Endothelial cell of umbilical vein (primary cell): Measurements from ENCODE around the gene GPATCH11. TPM values are rescaled to one million over a fixed set of nuclear protein-coding genes. Genes with fewer than 3 reads are reported as not detected.

ENCODE experiments used
- BruUV-seq: library from RNA; stranded (reverse); fragments of 400-500 nt; replicated peaks from 2 replicates; lab custom pipeline; 2021; lab: Mats Ljungman, UMichigan
- CTCF ChIA-PET: fragments of 300-600, 350-600 bp; sonication (Branson Sonifier 250); formaldehyde crosslinking; loops from one replicate; lab custom pipeline; 2021; ENCODE audit warnings: antibody characterized with exemption, inconsistent platforms; lab: Charles Lee
- POLR2A ChIA-PET: fragments of 300-600, 350-600 bp; sonication (Branson Sonifier 250); formaldehyde crosslinking; loops from one replicate; lab custom pipeline; 2021; ENCODE audit warnings: antibody characterized with exemption, inconsistent platforms; lab: Charles Lee
- DNase-seq: peaks from one replicate; pipeline ENCODE4 v3.0.0-alpha.2; 2011; ENCODE audit warnings: low read depth, low spot score
- FAIRE-seq: peaks from 2 replicates; lab custom pipeline; 2011; peaks lifted over from hg19 to GRCh38; lab: Jason Lieb, UNC
- H2AFZ ChIP-seq: 2 replicates; pipeline ENCODE4 v1.6.0; 2012; ENCODE audit warnings: low read depth, low read length, control low read depth, inconsistent platforms
- H3K27ac ChIP-seq: 2 replicates; pipeline ENCODE4 v1.5.1; 2011; ENCODE audit warnings: low read depth, mild to moderate bottlenecking, control low read depth, low read length, moderate library complexity; ENCODE audit not compliant: insufficient read depth
- H3K27me3 ChIP-seq, 2 experiments: 2 replicates each; pipeline versions ENCODE4 v1.6.0 to v1.6.1; 2011; ENCODE audit warnings: low read length in 2 of 2, mixed read lengths in 1 of 2; ENCODE audit not compliant: control insufficient read depth in 2 of 2, insufficient read depth in 2 of 2
- H3K36me3 ChIP-seq, 2 experiments: 2 replicates in 1 of 2; 3 replicates in 1 of 2; pipeline ENCODE4 v1.5.1; 2011; ENCODE audit warnings: low read length in 2 of 2, mild to moderate bottlenecking in 1 of 2, moderate library complexity in 1 of 2; ENCODE audit not compliant: control insufficient read depth in 2 of 2, insufficient read depth in 2 of 2; ENCODE audit errors: extremely low read depth in 1 of 2
- H3K4me1 ChIP-seq: 3 replicates; pipeline ENCODE4 v1.5.1; 2011; ENCODE audit warnings: mild to moderate bottlenecking, low read length; ENCODE audit not compliant: control insufficient read depth, insufficient read depth; ENCODE audit errors: extremely low read depth
- H3K4me2 ChIP-seq: 2 replicates; pipeline ENCODE4 v1.6.1; 2011; ENCODE audit warnings: low read length, control low read depth, mixed read lengths; ENCODE audit not compliant: insufficient read depth
- H3K4me3 ChIP-seq, 3 experiments: fragments of 200-600 bp in 1 of 3; sonication (generic), shearing (Covaris generic) in 1 of 3; replicated peaks in 1 of 3; 2 replicates each; pipeline ENCODE4 v1.5.1; 2011 to 2016; ENCODE audit warnings: control low read depth in 3 of 3, low read length in 3 of 3, mild to moderate bottlenecking in 2 of 3, inconsistent platforms in 1 of 3, low read depth in 1 of 3, moderate library complexity in 1 of 3; ENCODE audit not compliant: insufficient read depth in 1 of 3
- H3K79me2 ChIP-seq: 2 replicates; pipeline ENCODE4 v1.6.0; 2012; ENCODE audit warnings: low read length, inconsistent platforms; ENCODE audit not compliant: control insufficient read depth, insufficient read depth
- H3K9ac ChIP-seq: replicated peaks from 2 replicates; pipeline ENCODE3; 2011; ENCODE audit warnings: low read length, control low read depth; ENCODE audit not compliant: insufficient read depth; ENCODE audit errors: extremely low read depth
- H3K9me1 ChIP-seq: replicated peaks from 3 replicates; pipeline ENCODE4 v1.6.0; 2011; ENCODE audit warnings: mild to moderate bottlenecking, low read length; ENCODE audit not compliant: control insufficient read depth, insufficient read depth; ENCODE audit errors: extremely low read depth
- H3K9me3 ChIP-seq: replicated peaks from 2 replicates; pipeline ENCODE4 v1.5.1; 2012; ENCODE audit warnings: low read length, inconsistent platforms; ENCODE audit not compliant: control insufficient read depth, insufficient read depth
- H4K20me1 ChIP-seq: replicated peaks from 2 replicates; pipeline ENCODE3; 2011; ENCODE audit warnings: mild to moderate bottlenecking, low read length; ENCODE audit not compliant: control insufficient read depth, insufficient read depth; ENCODE audit errors: extremely low read depth
- CTCF ChIP-seq, 2 donors: IDR thresholded peaks; 1 replicate in 1 of 2; 2 replicates in 1 of 2; pipeline ENCODE4 v1.5.1; 2011; ENCODE audit warnings: low read length in 2 of 2, mild to moderate bottlenecking in 2 of 2, moderate library complexity in 2 of 2, control low read depth in 1 of 2, inconsistent platforms in 1 of 2, low read depth in 1 of 2; ENCODE audit not compliant: insufficient read depth in 1 of 2; ENCODE audit errors: extremely low read depth in 1 of 2
- EZH2 ChIP-seq: IDR thresholded peaks from 2 replicates; pipeline ENCODE4 v1.6.1; 2012; ENCODE audit warnings: borderline replicate concordance, low read depth, mild to moderate bottlenecking, moderate library complexity, low read length, inconsistent platforms; ENCODE audit not compliant: severe bottlenecking
- FOS ChIP-seq: IDR thresholded peaks from 2 replicates; pipeline ENCODE4 v1.6.1; 2011; ENCODE audit warnings: mild to moderate bottlenecking, low read length, moderate library complexity, borderline replicate concordance; ENCODE audit not compliant: insufficient read depth
- GATA2 ChIP-seq: IDR thresholded peaks from 2 replicates; pipeline ENCODE4 v1.7.0; 2011; ENCODE audit warnings: low read depth, mild to moderate bottlenecking, moderate library complexity, mixed read lengths, low read length; ENCODE audit not compliant: insufficient read length, insufficient read depth
- JUN ChIP-seq: IDR thresholded peaks from 2 replicates; pipeline ENCODE4 v1.6.1; 2011; ENCODE audit warnings: borderline replicate concordance, low read depth; ENCODE audit not compliant: insufficient read length, insufficient read depth
- MAX ChIP-seq: IDR thresholded peaks from 2 replicates; pipeline ENCODE4 v1.6.1; 2011; ENCODE audit not compliant: insufficient read depth, insufficient read length
- MYC ChIP-seq: IDR thresholded peaks from one replicate; pipeline ENCODE4 v1.6.1; 2011; ENCODE audit warnings: mild to moderate bottlenecking, low read depth, low read length
- POLR2A ChIP-seq: IDR thresholded peaks from 2 replicates; pipeline ENCODE4 v1.6.1; 2012; ENCODE audit warnings: low read depth, mild to moderate bottlenecking, control low read depth, low read length
- POLR2AphosphoS5 ChIP-seq: IDR thresholded peaks from 2 replicates; pipeline ENCODE4 v1.6.1; 2012; ENCODE audit warnings: low read depth, mild to moderate bottlenecking, control low read depth, low read length, moderate library complexity; ENCODE audit not compliant: insufficient read depth
- dilution Hi-C: fragments of 300-500 bp; cut with MboI; formaldehyde crosslinking; loops from one replicate; pipeline ENCODE4 v1.15.0; 2019; ENCODE audit warnings: low sequenced_read_pairs; ENCODE audit not compliant: extremely low pct_ligation_motif_present
- intact Hi-C: fragments of 100-400 bp; cut with micrococcal nuclease; formaldehyde crosslinking; loops from one replicate; pipeline ENCODE4 v1.10.0; 2022
- polyA plus RNA-seq, 4 experiments: library from polyadenylated mRNA; depleted of rRNA in 3 of 4; stranded (reverse) in 3 of 4; unstranded in 1 of 4; fragments of >200 nt; gene quantifications; 2 replicates each; pipeline versions ENCODE4 v1.2.1 to v1.2.3, GENCODE V29; 2011 to 2012; ENCODE audit warnings: missing spikeins in 1 of 4
- total RNA-seq: library from RNA; stranded (reverse); gene quantifications from 2 replicates; pipeline ENCODE4 v1.2.3, GENCODE V29; 2021

GPATCH11 gene
- total and polyA plus RNA-seq, 2 donors (not counting 3 experiments of a cell fraction or from before 2014, with no cell fraction given): 2.1 to 10.2 TPM

DNA sequence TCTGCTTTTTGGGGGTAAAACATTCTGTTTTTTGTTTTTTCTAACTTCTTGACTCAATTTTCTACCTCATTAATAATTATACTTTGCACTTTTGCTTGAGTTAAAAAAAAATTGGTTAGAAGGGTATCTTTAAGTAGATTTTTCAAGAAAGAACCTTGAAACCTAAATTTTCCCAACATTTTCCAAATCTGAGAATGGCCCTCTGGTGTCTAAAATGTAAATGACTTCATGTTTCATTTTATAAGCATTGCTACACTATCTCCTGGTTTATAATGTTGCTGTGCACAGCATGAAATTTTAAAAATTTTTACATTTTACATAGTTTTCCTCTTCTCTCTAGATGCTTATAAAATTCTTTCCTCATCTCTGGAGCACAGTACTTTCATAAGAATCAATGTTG lies 58.2 kb downstream of the GPATCH11 start:
- no peak for FAIRE-seq
- H2AFZ ChIP-seq: no peak overlapping the region
- dilution Hi-C loops: no loop called here
- H3K27me3 ChIP-seq: no peaks in the 10 kb centered on the region
- H3K36me3 ChIP-seq: peaks cover 9 to 24% of the 10 kb centered on the region in 2 experiments
- ChIA-PET CTCF (interaction anchor here (1.2 kb wide), 1 partner anchor 14 kb away, joined by 3 read pairs; the partner anchor contains the start of gene EIF2AK2), POLR2A (no interaction called here)
- no peaks in the 10 kb centered on the region for H3K9me1 ChIP-seq
- no TSS peak for BruUV-seq
- H4K20me1 ChIP-seq: no peaks in the 10 kb centered on the region
- no peaks in the 10 kb centered on the region for H3K9me3 ChIP-seq
- H3K9ac ChIP-seq: no peak overlapping the region
- H3K4me1 ChIP-seq: no peaks in the 10 kb centered on the region
- H3K4me2 ChIP-seq: no peak overlapping the region
- TF ChIP-seq EZH2 (no peak), FOS (no peak)
- intact Hi-C loops: no loop called here
- H3K27ac ChIP-seq: no peak overlapping the region
- no peak overlapping the region for H3K4me3 ChIP-seq
- no peak for DNase-seq
- H3K79me2 ChIP-seq: no peaks in the 10 kb centered on the region

GRCh38 chr2:37143974-37144373 lies 59.7 kb downstream of the GPATCH11 start:
- peaks cover 9 to 24% of the 10 kb centered on the region in 2 experiments for H3K36me3 ChIP-seq
- H3K9me1 ChIP-seq: no peaks in the 10 kb centered on the region
- TF ChIP-seq MYC: no peak
- TF ChIP-seq CTCF (IDR thresholded peaks at IDR 0.05; ENCODE audit: extremely low read depth in 1 of 2, insufficient read depth in 1 of 2, low read depth in 1 of 2, low read length in 2 of 2): no peak
- TF ChIP-seq EZH2: no peak
- TF ChIP-seq POLR2AphosphoS5: no peak
- TF ChIP-seq POLR2A: no peak
- TF ChIP-seq FOS: no peak
- TF ChIP-seq JUN: no peak
- no peak for TF ChIP-seq MAX
- no peak for TF ChIP-seq GATA2
- no peak overlapping the region for H3K4me2 ChIP-seq
- H3K79me2 ChIP-seq: peaks cover 2% of the 10 kb centered on the region
- H3K27me3 ChIP-seq: no peaks in the 10 kb centered on the region
- no peak overlapping the region for H2AFZ ChIP-seq
- H3K4me3 ChIP-seq: no peak overlapping the region
- no peaks in the 10 kb centered on the region for H3K4me1 ChIP-seq
- BruUV-seq: no TSS peak
- H3K9ac ChIP-seq: no peak overlapping the region
- DNase-seq (no peak), FAIRE-seq (no peak)
- dilution Hi-C loops (no loop called here), intact Hi-C loops (no loop called here)
- no peak overlapping the region for H3K27ac ChIP-seq
- POLR2A ChIA-PET: no interaction called here
- CTCF ChIA-PET: no interaction called here
- no peaks in the 10 kb centered on the region for H4K20me1 ChIP-seq
- H3K9me3 ChIP-seq: no peaks in the 10 kb centered on the region
